ENCODE data around the gene SPAG16.
A peak's percentile ranks its signal among the peaks of the same experiment; 100 is the strongest.

The SPAG16 gene

DNA sequence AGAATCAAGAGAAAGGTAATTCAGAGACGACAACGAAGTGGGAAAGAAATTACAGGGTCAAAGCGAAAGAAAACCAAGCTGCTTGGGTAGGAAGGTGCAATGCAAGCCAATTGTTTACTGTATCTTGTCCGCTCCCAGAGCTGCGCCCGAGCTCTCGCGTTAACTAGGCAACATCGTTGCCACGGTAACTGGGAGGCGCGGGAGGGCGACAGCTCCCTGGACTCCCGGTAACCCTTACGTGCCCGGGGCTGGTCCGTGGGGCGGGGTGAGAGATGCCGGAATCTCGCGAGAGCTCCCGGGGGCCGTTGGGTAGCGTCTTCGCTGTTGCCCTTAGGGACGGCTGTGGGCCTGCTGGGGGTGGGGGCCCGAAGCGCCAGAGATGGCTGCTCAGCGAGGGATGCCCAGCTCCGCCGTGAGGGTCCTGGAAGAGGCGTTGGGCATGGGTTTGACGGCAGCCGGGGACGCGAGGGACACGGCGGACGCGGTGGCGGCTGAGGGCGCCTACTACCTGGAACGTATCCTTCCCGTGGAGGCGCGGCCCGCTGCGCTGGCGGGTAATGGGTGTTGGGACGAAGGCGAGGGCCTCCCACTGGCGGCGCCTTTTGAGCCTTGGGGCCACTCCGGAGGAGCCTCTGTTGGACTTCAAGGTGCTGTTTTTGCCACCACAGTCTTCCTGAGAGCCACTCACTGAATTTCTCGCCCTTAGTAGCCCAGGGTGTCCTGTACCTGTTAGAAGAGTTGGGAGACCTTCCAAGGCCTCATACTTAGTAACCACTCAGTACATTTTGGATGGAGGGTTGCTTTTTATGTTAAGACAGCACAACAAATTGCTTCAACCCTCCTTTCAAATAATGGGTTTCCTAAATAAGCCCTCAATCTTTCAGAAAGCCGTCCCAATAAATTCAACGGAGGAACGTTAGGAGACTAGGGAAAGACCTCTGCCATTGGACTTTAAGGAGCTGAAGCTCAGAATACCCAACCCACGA lies at the start of gene SPAG16:
Gene SPAG16 (plus strand): TSS at position 360 of the 986 bp plus-strand sequence.
- DNase-seq = peak; percentile 90 to 95

DNA sequence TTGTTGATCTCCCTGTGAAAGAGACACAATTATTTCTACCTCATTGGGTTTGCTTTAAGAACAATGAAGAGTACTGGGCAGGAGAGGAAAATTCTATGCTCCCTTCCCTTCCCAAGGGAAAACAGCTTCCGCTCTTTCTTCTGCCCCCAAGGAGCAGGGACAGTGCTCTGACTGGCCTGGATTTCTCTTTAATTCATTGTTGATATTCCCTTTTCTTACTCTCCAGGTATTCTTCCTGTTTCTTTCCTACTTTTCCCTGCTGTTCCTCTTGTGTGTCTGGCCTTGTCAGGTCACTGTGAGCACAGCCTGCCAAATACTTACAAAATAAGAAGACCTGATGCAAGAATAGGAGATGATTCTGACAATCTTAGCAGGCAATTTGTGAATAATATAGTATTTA lies 49.6 kb upstream of the SPAG16 start:
- DNase-seq = no peak

DNA sequence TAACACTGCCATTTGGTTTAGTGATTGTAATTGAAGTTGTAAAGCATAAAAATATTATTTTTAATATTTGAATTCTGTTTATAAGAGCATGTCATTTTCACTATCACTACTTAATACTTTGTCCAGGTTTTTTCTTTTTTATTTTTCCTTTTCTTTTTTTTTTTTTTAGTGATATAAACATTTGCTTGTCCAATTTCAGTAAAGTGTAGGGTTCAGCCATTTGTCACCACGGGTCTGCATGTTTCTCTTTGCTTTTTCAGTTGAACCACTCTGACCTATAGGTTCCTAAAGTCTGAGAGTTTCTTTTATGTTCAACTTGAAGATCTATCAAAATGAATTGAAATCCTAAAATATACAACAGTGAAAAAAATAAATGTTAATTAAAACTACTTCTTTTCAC lies 48.5 kb upstream of the SPAG16 start:
- DNase-seq = no peak

- DNase-seq = no peak
Measured at GRCh38 chr2:213237251-213237650, 47.0 kb upstream of the SPAG16 start.

DNA sequence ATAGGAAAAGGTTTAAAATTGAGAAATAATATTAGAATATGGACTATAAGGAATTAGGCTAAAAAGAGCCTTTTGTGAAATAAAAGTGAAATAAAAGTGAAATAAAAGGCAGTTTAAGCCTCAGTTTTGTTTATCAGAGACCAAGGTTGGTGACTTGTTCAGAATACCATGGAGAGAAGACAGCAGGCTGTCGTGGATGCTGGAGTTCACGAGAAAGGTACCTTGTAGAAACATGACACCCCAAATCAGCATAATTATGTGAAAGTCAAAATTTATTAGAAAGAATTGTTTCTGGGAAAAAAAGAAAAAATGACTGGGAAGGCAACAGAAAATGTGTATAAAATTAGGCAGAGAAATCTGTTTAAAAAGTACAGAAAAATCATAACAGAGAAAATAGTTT lies 46.5 kb upstream of the SPAG16 start:
- DNase-seq = no peak

DNA sequence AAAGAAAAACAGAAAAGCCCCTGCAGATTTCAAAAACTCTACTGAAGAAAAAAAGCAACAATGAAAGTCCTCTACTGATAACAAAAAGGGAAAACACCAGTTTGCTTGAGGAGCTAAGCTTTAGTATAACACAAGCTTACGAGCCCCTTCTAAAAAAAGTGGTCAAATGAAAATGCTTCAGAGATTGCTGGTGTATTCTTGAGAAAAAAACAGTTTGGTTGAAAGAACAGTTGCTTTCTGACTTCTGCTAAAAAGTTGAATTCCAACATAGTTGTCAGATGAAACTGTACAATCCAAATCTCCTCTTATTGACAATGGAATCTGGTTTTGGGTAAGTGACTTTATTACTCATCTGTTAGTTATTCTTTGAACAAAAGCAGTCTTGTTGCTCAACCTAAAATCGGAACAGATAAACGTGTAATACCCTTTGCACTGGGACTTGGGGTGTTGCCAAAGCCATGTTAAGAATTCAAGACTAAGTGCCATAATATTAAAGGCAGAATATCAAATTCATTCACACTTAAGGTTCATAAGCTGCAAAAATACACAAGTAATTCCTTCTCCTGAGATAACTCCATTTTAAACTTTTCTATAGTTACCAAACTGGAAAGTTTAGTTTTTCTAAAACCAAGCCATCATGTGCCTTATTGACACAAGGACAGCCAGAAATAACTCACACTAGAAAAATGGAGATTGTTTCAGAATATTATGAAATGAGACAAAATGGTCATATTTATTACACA lies 45.3 kb upstream of the SPAG16 start:
- no peak for DNase-seq

- no peak for DNase-seq
Measured at GRCh38 chr2:213241817-213242216, 42.4 kb upstream of the SPAG16 start.

GRCh38 chr2:213242653-213243052 lies 41.6 kb upstream of the SPAG16 start:
- no peak for DNase-seq

GRCh38 chr2:213243189-213244044 lies 40.8 kb upstream of the SPAG16 start:
- DNase-seq = no peak

DNA sequence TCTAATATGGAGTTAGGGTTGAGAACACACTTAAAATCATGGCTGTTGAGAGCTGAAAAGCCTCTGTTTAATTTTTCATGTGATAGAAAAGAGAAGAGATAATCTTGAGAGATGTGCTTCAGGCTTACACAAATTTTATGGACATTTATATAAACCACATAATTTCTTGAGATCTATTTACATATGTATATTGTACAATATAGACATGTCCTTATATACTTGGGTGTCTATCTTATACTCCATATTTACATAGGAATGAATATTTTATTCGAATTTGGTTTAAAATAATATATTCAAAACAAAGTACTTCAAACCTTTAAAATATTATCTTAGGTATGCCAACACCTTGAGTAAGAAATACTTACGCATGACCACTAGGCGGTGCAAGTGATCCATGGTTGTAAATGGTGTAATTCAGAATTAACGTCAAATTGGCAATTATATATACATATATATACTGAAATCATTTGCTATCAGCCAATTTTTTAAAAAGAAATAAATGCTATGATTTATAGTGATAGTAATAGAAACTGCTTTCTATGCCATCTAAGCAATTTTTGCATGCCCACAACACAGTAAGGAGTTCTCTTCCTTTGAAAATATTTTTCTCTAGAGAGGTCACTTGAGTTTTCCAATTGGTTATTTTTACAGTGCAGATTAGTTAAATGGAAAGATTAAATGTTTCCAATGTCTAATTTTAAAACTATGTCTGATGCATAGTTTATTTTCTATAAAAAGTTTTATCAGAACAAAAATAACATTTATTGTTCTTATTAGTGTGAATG lies 37.6 kb upstream of the SPAG16 start:
- DNase-seq = peak; percentile 35 to 37

- no peak for DNase-seq
Measured at GRCh38 chr2:213247566-213247965, 36.7 kb upstream of the SPAG16 start.

DNA sequence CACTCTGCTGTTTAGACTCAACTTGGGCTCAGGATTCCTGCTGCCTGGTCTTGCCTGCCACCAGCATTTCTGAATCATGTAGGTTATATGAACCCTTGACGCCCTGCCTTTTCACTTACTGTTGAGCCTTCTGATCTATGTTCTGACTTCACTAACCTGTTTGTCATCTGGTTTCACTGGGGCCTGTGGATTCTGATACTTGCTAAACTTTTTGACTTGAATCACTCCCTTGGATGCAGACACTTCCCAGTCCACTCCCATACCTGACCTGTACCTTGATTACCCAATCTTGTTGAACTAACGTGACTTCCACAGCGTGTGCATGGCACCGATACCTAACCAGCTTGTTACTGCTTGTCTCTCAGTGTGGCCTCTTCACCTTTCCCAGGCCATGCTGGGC lies 35.6 kb upstream of the SPAG16 start:
- no peak for DNase-seq

GRCh38 chr2:213249502-213249901 lies 34.8 kb upstream of the SPAG16 start:
- no peak for DNase-seq

DNA sequence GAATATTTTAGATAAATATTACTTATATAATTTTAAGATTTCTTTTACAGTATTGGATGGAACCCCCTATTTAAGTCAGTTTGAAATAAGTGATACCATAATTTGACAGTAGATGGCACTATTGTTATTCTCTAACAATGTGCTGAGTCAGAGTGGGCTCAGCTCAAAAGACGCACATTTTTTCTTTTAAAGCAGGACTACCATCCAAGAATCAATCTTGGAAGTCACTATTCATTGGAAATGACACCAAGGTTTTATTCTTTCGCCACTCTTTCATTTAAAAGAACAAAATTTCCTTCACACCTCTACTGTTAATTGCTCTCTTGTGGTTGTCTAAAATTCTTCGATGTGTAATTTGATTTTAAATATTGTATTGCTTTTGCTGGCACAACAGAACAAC lies 32.6 kb upstream of the SPAG16 start:
- peak; percentile 45 to 47 for DNase-seq

- no peak for DNase-seq
Measured at GRCh38 chr2:213252206-213252605, 32.1 kb upstream of the SPAG16 start.

DNA sequence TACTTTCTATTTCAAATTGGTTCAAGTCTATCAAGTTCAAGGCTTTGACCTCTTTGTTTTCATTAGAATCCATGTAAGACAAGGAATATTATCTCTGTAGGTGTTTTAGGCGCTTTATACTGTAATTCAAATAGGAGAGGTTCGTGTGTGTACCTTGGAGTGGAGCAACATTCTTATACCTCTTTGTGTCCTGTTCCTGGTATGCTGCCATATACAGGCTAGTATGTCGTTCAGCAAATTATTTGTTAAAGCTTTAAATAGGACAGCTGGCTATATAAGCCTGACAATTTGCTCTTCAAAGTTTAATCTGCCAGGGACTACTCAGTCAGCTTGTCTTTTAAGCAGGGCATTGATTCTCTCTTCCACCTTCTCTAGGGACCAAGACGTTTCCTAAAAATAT lies 31.1 kb upstream of the SPAG16 start:
- no peak for DNase-seq

DNA sequence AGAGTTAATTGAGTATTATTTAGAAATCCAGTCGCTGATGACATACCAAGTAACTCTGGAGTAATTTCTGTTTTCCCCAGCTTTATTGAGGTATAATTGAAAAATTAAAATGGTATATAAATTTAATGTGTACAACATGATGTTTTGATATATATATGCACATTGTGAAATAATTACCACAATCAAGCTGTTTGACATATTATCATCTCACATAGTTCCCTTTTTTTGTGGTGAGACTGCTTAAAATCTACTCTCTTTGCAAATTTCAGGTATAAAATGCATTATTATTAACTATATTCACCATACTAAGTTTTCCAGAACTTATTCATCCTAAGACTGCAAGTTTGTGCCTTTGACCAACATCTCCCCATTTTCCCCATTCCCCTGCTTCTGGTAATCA lies 25.0 kb upstream of the SPAG16 start:
- DNase-seq = peak in 1 of 2 experiments; percentile 30

DNA sequence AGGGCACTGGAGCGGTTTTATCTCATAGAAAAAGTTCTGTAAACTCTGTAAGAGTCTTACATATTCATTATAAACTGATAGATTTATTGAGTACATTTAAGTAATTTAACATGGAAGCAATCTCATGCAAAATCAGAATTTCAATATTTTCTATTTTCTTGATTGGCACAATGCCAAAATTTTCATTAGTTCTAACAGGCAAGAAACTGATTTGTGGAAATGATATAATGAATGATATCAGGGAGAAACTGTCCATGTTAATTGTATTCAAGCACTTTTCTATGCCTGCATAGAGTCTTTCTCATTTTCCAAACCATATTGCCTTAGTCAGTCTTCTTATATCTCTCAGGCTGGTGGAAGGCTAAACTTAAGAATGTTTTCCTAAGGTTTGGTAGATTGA lies 23.0 kb upstream of the SPAG16 start:
- DNase-seq = no peak

DNA sequence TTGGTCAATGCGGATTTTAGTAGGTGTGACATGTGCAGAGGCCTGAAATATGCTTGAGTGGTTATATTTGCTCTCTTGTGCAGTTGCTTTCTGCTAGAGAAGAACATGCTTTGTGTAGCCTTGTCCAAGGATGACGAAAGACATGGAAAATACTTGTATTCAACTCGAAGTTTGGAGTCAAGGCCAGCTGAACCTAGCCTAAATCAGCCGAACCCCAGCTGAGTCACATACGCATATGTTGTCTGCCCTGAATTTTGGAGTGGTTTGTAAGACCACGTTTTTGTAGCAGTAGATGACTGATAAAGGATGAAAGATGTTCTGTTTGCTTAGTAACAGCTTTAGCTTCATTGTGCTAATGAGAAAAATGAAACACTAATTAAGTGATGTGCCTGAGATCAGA lies 22.5 kb upstream of the SPAG16 start:
- no peak for DNase-seq

DNA sequence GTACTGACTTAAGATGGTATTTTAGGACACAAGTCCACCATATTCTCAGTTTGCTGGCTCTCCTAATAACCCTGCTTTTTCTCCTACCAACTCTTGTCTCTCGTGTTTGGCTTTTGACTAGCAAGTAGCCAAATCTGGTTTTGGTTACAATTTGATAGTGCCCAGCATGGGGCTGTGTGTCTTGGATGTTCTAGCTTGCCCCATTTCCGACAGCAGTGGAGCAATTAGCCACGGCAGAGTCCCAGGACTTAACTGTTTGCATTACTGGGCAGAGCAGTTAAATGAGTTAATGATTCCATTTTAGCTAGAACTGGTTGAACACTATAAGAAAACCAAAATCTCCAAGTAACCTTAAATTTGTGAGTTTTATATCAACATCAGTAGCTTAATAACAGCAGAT lies 18.6 kb upstream of the SPAG16 start:
- no peak for DNase-seq

- DNase-seq = no peak
Measured at GRCh38 chr2:213266421-213266820, 17.8 kb upstream of the SPAG16 start.

DNA sequence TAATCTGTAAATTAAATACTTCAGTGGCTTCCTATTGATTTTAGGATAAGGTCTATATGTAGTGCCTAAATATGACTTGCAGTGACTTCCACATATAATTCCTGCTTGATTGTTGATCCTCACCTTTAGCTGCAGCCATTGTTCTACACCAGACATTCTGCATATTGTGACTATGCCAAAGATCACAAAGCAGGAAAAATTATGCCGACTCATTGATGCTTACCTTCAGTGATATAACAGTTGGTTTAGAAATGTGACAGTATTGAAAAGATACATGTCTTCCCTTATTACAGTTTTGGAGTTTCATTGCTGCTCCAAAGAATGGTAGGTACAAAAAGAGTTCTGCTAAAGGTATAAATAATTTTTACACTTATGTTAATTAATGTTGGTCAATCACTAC lies 12.3 kb upstream of the SPAG16 start:
- DNase-seq = no peak

Data from AML-193 (cell line).